ENCODE measurements around the gene ORC2. TPM values are rescaled to one million over a fixed set of nuclear protein-coding genes. Genes with fewer than 3 reads are reported as not detected.

Gene ORC2
- total RNA-seq, 1 experiment from 2014 or later: 17.7 TPM

GRCh38 chr2:200877443-200877842, 86.0 kb downstream of the ORC2 start:
- H3K9me2 ChIP-seq (replicated peaks; ENCODE audit: low read length): no peaks in the 10 kb centered on the region
- no peaks in the 10 kb centered on the region for H3K79me2 ChIP-seq (ENCODE audit: low read length)
- H2AFZ ChIP-seq (ENCODE audit: low read length): no peak overlapping the region
- no peak overlapping the region for H3K4me3 ChIP-seq (ENCODE audit: low read length)
- DNase-seq: no peak
- no peak overlapping the region for H3K4me2 ChIP-seq (ENCODE audit: low read length)
- H3K9ac ChIP-seq (ENCODE audit: low read length): no peak overlapping the region
- ATAC-seq: no peak
- no peaks in the 10 kb centered on the region for H3K27me3 ChIP-seq (ENCODE audit: low read length)
- TF ChIP-seq EZH2phosphoT487 (IDR thresholded peaks at IDR 0.05; ENCODE audit: borderline replicate concordance, low read length) (no peak), CTCF (conservative IDR thresholded peaks at IDR 0.05; ENCODE audit: low read depth, low read length) (no peak), EZH2 (IDR thresholded peaks at IDR 0.05; ENCODE audit: low read length, unreplicated experiment) (no peak)
- CTCF ChIA-PET: no interaction called here
- H3K27ac ChIP-seq (ENCODE audit: low read length): no peak overlapping the region
- intact Hi-C loops (cut with micrococcal nuclease): no loop called here
- BruUV-seq (replicated peaks): no TSS peak
- H3K9me3 ChIP-seq (ENCODE audit: low read length): no peaks in the 10 kb centered on the region
- H3K36me3 ChIP-seq (ENCODE audit: low read depth, low read length): peaks cover 20% of the 10 kb centered on the region
- no peaks in the 10 kb centered on the region for H4K20me1 ChIP-seq (ENCODE audit: low read length)
- no peaks in the 10 kb centered on the region for H3K4me1 ChIP-seq (ENCODE audit: insufficient read depth, low read length)
- POLR2A ChIA-PET (ENCODE audit: unreplicated experiment): no interaction called here
- no peaks in the 10 kb centered on the region for H3F3A ChIP-seq (ENCODE audit: low read length, unreplicated experiment)

- Histone ChIP-seq H4K20me1 (ENCODE audit: low read length) (no peaks in the 10 kb centered on the region), H2AFZ (ENCODE audit: low read length) (no peak overlapping the region), H3K9ac (ENCODE audit: low read length) (no peak overlapping the region), H3K36me3 (ENCODE audit: low read depth, low read length) (peaks cover 17% of the 10 kb centered on the region), H3K4me3 (ENCODE audit: low read length) (no peak overlapping the region), H3K9me3 (ENCODE audit: low read length) (no peaks in the 10 kb centered on the region), H3K4me1 (ENCODE audit: insufficient read depth, low read length) (no peaks in the 10 kb centered on the region), H3K27me3 (ENCODE audit: low read length) (no peaks in the 10 kb centered on the region), H3K27ac (ENCODE audit: low read length) (no peak overlapping the region), H3F3A (ENCODE audit: low read length, unreplicated experiment) (no peaks in the 10 kb centered on the region), H3K79me2 (ENCODE audit: low read length) (no peaks in the 10 kb centered on the region), H3K9me2 (replicated peaks; ENCODE audit: low read length) (no peaks in the 10 kb centered on the region), H3K4me2 (ENCODE audit: low read length) (no peak overlapping the region)
- ChIA-PET POLR2A (ENCODE audit: unreplicated experiment) (no interaction called here), CTCF (no interaction called here)
- TF ChIP-seq EZH2 (IDR thresholded peaks at IDR 0.05; ENCODE audit: low read length, unreplicated experiment) (no peak), CTCF (conservative IDR thresholded peaks at IDR 0.05; ENCODE audit: low read depth, low read length) (no peak), EZH2phosphoT487 (IDR thresholded peaks at IDR 0.05; ENCODE audit: borderline replicate concordance, low read length) (no peak)
- ATAC-seq (no peak), DNase-seq (no peak)
- intact Hi-C loops (cut with micrococcal nuclease): no loop called here
- no TSS peak for BruUV-seq (replicated peaks)
These were observed 89.9 kb downstream of the ORC2 start for GRCh38 chr2:200873560-200873959.

- ChIA-PET CTCF (interaction anchor here (0.6 kb wide), 1 partner anchor 30 kb away, joined by 5 read pairs; no protein-coding TSS in a partner anchor), POLR2A (ENCODE audit: unreplicated experiment) (no interaction called here)
- H3K9me2 ChIP-seq (replicated peaks; ENCODE audit: low read length): no peaks in the 10 kb centered on the region
- no peaks in the 10 kb centered on the region for H3K9me3 ChIP-seq (ENCODE audit: low read length)
- no peaks in the 10 kb centered on the region for H3F3A ChIP-seq (ENCODE audit: low read length, unreplicated experiment)
- H3K27me3 ChIP-seq (ENCODE audit: low read length): no peaks in the 10 kb centered on the region
- intact Hi-C loops (cut with micrococcal nuclease): no loop called here
- no peak for DNase-seq
- no peak overlapping the region for H3K4me3 ChIP-seq (ENCODE audit: low read length)
- H3K27ac ChIP-seq (ENCODE audit: low read length): no peak overlapping the region
- no peaks in the 10 kb centered on the region for H3K4me1 ChIP-seq (ENCODE audit: insufficient read depth, low read length)
- H3K79me2 ChIP-seq (ENCODE audit: low read length): no peaks in the 10 kb centered on the region
- no peaks in the 10 kb centered on the region for H4K20me1 ChIP-seq (ENCODE audit: low read length)
- H3K9ac ChIP-seq (ENCODE audit: low read length): no peak overlapping the region
- H2AFZ ChIP-seq (ENCODE audit: low read length): no peak overlapping the region
- peaks cover 14% of the 10 kb centered on the region for H3K36me3 ChIP-seq (ENCODE audit: low read depth, low read length)
- no peak overlapping the region for H3K4me2 ChIP-seq (ENCODE audit: low read length)
- TF ChIP-seq EZH2 (IDR thresholded peaks at IDR 0.05; ENCODE audit: low read length, unreplicated experiment): no peak
- TF ChIP-seq EZH2phosphoT487 (IDR thresholded peaks at IDR 0.05; ENCODE audit: borderline replicate concordance, low read length): no peak
- TF ChIP-seq CTCF (conservative IDR thresholded peaks at IDR 0.05; ENCODE audit: low read depth, low read length): no peak
- no peak for ATAC-seq
- no TSS peak for BruUV-seq (replicated peaks)
These were observed 92.3 kb downstream of the ORC2 start for GRCh38 chr2:200871151-200871550.
